Occipital lobe (tissue), 2 donors: ENCODE data around the gene BMAL1. TPM values are rescaled to one million over a fixed set of nuclear protein-coding genes. Genes with fewer than 3 reads are reported as not detected.

Source experiments
- DNase-seq: peaks from one replicate; lab custom pipeline; 2025; lab: John Stamatoyannopoulos, UW
- total RNA-seq: library from RNA; depleted of rRNA; stranded (reverse); fragments of >200 nt; gene quantifications from one replicate; pipeline ENCODE4 v1.2.3, GENCODE V29; 2014

Gene BMAL1
- total RNA-seq, 1 donor from 2014 or later = 35.9 TPM

DNA sequence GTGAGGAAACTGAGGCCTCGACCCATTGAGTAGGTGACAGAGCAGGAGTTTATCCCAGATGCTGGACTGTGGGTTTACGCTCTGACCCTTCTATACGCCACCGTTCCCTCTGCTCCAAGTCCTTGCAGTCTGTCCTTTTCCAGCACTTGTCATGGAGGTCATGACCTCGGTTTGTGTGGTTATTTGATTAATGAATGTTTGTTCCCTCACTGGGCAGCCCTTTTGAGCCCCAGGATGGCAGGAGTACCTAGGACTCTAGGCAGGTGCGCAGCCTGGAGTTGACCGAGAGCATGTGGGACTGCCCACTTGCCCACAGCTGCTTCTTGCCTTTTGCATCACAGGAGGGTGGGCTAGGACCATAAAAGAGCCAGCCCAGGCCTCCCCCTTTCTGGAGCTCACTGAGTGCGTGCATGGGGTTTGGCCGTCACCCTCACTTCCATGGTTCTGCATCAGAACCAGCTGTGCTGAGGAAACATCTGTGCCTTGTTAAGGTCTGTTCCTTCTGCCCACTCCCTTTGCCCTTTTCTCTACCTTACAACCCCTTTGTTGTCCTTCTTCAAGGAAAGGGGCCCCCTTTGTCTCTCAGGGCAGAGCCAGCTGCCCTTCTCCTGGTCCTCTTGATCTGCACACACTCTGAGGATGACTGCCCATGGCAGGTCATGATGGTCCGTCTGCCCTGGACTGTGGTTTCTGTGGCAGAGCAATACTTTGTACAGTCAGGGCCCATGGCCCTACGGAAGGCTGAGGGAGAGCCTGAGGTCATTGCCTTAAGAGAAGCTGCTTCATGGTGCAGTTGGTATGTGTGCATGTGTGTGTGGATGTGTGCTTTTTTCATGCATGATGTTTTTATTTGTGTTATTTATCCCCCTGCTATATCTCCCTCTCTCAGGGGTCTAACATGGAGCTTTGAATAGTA is 38.2 kb downstream of the BMAL1 start:
- no peak for DNase-seq

- no peak for DNase-seq
Measured at GRCh38 chr11:13316528-13316961, 39.0 kb downstream of the BMAL1 start.

GRCh38 chr11:13317293-13318080 is 39.9 kb downstream of the BMAL1 start:
- no peak for DNase-seq

- no peak for DNase-seq
Measured at GRCh38 chr11:13318498-13319295, 41.1 kb downstream of the BMAL1 start.

- no peak for DNase-seq
Measured at GRCh38 chr11:13320688-13321087, 43.1 kb downstream of the BMAL1 start.

DNA sequence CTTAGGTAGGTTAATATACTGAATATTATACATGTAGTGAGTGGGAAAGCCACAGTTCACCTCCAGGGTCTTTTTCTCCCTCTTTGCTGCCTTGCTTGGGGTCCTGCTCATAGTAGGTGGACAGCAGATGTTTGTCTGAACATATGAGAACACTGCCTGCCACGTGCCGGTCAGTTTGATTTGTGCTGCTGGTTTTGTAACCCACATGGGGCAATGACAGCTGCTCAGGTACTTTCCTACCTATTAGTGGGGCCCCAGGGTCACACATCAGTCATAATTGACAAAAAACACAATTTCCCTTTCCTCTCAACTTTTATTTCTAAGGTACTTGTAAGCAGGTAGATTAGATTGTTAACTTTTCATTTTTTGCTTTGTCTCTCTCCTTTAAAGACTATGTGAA is 43.8 kb downstream of the BMAL1 start:
- no peak for DNase-seq

DNA sequence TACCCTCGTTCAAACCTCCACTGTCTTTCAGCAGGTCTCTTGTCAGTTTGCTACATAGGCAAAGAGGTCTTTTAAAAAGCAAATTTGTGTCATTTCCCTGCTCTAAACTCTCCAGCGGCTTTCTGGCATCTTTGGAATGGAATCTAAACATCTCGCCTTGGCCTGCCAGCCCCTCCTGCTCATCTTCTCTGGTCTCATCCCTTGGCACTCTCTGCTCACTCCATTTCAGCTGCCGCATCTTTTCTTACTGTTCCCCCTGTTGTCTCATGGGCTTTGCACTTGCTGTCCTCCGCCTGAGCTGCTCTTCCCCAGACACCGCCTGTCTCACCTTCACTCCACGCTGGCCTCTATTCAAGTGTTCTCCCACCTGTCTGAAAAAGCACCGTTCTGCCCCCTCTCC is 46.6 kb downstream of the BMAL1 start:
- DNase-seq = no peak

GRCh38 chr11:13324709-13325108 is 47.1 kb downstream of the BMAL1 start:
- peak; percentile 59 for DNase-seq

DNA sequence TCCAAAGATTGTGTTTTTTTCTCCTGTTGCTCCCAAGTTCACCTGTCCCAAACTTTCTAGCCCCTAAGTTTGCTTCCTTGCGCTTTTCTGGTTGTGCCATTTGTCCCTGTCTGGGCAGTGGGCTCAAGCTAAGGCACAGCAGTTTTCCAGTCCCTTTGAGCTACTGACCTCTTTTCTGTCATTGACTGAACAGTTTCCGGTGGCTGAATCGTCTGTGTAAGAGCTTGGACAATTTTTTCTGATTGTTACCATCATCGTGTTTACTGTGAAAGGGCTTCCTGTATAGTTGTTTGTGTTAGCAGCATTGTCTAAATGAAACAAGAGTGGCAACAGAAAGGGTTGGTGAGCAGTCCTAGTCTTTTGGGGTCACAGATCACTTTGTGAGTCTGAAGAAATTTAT is 49.8 kb downstream of the BMAL1 start:
- no peak for DNase-seq

DNA sequence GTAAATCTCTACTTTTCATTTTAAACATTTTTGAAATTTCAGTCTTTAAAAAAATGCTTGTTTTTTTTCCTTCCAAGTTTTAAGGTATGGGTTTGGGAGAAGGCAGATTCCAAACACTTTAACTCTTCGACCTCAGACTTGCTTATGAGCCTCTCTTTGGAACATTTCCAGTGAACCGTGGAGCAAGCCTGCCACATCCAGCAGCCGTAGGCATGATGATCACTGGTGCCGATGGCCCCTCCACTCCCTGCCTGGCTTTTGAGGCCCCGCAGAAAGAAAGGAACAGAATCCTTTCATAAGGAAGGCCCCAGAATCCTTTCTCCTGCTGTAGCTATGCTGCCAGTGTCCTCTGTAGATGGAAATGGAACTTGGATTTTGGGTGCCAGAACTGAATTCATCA is 50.7 kb downstream of the BMAL1 start:
- no peak for DNase-seq

DNA sequence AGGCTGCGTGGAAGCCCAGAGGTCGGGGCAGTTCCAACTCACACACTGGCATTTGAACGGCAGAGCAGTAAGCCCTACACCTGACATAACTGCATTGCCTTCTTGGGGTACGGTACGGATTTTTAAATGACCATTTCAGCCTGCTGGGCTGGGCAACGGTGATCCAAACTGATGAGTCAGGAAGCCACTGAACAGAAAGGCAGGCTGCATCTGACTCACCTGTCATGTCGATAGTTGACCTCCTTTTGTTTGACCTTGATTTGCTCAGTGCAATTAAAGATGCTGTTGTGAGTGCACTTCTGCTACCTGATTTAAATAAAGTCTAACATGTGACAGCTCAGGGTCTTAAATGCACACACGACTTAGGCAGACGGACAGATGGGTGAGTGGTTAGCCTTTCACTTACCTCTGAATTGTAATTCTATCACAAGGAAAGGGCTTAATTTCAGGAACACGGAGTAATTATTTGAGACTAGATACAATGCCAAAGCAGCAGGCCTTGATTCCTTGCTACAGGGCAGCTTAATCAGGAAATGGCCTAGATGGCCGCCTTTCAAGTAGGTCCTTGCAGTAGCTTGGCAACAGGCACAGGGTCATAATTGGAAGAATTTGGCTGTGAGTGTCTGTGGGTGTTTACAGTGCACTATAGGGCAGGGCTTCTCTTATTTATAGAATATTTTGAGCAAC is 52.2 kb downstream of the BMAL1 start:
- no peak for DNase-seq

DNA sequence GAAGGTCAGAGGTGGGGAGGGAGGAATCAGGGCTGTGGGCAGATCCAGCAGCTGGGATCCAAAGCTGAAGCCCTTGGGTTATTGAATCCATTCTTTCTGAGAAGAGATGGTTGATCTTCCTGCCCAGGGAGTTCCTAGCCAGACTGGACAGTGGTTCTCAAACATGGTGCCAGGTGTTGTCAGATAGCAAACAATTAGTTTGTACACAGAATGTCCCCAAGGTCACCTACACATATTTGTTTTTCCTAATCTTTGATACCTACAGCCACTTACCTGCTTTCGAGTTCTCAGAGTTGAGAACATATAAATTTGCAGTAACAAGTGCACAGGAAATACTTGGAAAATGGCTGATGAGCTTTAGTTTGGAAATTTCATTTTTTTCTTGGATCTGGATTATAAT is 54.5 kb downstream of the BMAL1 start:
- no peak for DNase-seq

DNA sequence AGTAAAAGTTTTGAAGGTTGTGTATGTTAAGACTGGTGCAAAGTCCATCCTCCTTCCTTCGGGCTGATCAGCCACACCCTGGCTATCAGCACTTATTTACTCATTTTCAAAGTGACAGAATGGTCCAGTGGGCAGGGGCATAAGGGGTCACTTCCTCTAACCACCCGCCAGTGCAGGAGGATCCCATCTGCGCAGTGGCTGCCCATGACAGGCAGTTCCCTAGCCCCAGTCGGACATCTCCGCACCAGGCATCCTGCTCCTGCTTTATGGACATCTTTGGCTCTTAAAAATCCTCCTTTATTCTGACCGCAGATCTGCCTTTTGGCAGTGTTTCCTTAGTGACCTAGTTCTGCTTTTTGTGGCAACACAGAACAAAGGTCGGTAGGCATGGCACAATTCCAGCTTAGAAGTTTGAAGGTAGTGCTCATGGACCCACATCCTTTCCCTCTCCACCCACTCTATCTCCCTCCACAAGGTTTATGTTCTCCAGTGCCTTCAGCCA is 55.9 kb downstream of the BMAL1 start:
- no peak for DNase-seq

- no peak for DNase-seq
Measured at GRCh38 chr11:13334034-13334786, 56.6 kb downstream of the BMAL1 start.

GRCh38 chr11:13335319-13335718 is 57.7 kb downstream of the BMAL1 start:
- DNase-seq = no peak

DNA sequence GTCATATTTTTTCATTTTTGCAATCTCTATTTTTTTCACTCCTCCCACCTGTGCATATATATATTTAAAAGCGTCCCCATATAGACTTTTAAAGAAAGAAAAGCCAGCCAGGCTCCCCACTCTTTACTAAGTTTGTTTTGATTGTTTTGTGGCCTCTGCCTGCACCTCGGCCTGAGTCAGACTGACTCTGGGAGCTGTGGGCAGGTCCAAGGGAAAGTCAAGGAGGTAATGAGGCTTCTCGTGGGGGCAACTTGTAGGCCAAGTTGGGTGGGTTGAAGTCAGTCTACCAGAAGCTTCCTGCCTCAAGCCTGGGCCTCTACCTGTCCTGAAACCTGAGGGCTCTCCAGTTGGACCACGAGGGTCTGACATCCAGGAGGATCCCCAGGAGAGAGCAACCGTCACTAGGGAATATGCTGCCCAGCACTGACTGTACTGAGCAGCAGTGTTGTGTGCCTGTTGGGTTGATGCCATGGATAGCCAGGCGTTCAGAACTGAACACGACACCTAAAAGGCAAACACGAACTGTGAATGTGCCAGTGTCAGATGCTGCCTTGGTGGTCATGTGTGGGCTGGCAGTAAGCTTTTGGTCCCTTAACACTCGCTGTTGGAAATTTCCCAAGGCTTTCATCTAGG is 58.8 kb downstream of the BMAL1 start:
- DNase-seq = no peak

DNA sequence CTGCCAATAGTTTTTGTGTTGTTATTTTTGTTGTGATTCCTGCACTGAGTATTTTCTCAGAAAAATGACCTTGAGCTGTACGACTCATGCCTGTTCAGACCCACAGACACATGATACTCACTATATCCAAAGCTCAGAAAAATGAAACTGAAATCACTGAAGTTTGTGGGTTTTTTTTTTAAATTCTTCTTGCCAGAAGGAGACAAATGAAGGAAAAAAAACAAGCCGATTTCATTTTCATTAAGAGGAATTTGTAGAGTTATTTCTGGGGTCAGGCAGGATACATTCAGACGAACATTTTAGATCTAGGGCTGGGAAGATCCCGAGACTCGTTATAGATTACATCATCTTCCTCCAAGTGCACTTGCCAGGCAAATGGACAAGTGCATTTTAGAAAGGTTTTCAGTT is 60.4 kb downstream of the BMAL1 start:
- DNase-seq = no peak

- DNase-seq = no peak
Measured at GRCh38 chr11:13338427-13339069, 61.0 kb downstream of the BMAL1 start.
